Cerebellar nuclear complex (tissue), 1 donor: ENCODE data around the gene ADGRG6.

Experiments
- DNase-seq, 2 experiments: peaks; one replicate each; lab custom pipeline; 2025; lab: John Stamatoyannopoulos, UW

The ADGRG6 gene

GRCh38 chr6:142376115-142376514 is 74.3 kb downstream of the ADGRG6 start:
- DNase-seq, result no peak

DNA sequence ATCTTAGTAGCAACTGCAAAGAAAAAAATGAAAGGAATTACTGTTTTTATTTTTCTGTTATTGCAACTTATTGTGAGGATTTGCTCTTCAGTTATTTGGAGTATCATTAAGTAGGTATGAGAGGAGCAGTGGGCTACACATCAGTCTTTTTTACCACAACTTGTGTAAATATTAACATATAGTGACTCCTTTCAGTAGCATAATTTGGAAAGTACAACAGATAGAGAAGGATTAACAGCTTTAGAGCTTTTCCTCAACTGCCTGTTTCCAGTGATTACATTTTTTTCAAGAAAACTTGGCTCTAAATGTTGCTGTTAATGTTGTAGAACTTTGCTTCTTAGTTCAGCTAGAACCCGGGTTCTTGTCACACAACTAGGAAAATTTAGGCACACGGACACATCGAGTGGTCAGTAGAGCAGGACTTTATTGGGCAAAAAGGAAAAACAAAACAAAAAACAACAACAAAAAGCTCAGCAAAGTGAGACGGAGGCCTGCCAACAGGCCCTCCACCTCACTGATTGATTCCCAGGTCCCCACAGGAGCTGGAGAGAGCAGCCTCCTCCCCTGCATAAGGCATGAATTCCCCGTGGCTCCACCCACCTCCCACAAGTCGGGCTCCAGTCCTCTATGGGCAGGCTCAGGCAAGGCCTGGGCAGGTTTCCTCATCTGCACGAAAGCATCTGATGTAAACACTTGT is 75.1 kb downstream of the ADGRG6 start:
- DNase-seq, result no peak

DNA sequence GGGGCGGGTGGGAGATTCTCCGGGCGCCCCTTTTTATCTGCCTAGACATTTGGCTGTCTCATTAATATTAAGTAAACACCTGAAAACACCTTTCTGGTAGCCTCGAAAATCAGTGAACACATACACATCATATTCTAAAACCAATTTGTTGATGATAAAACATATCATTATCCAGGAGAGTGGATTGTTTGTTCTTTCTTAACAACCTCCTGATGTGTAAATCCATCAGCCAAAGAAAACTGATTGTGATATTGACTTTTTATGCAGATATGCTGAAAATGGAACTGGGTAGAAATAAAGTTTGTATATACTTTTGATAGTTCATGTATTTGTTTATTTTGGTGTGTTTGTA is 75.7 kb downstream of the ADGRG6 start:
- no peak for DNase-seq

GRCh38 chr6:142378138-142378875 is 76.5 kb downstream of the ADGRG6 start:
- DNase-seq, result no peak

DNA sequence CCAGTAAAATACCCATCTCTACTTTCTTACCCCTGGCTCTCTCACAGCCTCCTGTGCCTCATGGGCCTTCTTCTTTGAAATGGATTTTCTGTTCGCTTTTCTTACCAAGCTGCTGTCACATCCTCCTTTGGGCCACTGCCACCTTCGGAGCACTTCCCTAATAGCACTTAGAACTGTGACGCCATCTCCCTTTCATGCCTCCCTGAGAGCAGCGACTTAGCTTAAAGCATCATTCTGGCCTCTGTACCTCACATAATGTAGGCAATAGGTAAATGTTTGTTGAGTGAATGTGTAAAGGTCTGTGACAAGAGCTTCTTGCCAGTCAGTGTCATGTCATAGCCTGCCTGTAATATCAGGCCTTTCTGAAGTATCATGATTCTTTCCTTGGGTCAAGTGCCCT is 78.8 kb downstream of the ADGRG6 start:
- DNase-seq, result no peak

- no peak for DNase-seq
Observed at GRCh38 chr6:142381181-142381580, 79.4 kb downstream of the ADGRG6 start.

DNA sequence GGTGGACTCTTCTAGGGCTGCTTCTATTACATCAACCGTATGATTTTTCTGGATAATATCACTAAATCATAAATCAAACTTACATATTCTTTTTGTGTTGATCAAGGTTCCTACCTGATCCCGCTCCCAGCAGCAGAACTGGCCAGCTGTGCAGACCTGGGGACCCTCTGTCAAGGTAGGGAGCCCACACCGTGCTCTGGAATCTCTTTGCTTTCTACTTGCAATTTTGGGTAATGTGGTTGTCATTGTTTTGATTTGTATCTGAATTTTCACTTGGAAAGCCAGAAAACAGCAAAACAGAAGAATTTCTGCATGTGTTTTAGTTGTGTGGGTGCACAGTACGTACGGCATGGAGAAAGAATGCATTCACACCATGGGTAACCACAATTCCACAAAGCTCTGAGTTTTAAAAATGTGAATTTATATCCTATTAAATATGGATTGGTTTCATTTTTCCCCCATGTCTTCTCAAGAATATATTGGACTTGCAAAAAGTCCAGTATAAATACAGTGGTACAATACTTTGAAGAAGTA is 80.1 kb downstream of the ADGRG6 start:
- DNase-seq, result no peak

DNA sequence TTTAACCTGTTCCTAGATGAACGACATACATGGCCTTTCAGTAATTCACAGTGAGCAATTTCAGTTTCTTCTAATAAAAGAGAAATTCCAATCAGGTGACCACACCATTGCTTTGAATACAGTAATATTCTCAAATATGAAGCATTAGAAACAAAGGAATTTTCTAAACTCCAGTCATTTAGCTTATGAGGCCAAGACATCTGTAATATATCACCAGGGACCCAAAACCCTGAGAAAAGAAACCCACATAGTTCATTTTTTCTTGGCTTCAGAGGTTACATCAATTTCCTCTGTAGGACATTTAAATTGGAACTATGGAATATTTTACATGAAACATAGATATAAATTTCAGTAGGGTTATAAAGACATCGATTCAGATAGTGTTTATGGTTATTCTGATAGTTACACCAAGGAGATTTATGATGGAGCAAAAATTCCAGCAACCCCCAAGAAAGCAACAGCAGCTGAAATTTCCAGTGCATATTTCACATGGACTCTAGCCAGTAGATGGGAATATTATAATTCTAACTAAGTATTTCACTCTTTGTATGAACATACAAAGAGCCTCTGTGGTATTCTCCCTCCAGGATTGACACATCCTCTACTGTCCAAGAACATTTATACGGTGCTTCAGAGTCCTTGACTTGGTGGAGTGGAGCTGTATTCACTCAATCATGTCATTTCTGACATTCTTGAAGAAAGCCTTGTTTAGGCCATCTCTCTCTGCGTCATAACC is 82.9 kb downstream of the ADGRG6 start:
- DNase-seq, result no peak

DNA sequence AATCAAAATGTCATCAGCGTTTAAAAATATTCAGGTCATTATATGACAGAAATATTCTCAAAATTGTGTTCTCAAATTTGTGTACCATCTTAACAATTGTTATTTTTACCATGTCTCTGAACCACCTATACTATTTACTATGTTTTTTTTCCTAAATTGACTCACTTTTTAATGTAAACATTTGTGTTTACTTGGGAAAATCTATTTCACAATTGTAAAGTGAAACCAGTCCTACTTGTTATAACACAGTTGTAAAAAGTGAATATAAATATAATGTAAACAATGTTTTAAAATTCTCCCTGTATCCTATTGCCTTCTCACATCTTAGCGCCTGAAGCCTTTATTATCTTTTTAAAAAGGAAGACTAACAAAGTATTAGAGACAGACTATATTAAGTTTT is 83.5 kb downstream of the ADGRG6 start:
- DNase-seq, result no peak

DNA sequence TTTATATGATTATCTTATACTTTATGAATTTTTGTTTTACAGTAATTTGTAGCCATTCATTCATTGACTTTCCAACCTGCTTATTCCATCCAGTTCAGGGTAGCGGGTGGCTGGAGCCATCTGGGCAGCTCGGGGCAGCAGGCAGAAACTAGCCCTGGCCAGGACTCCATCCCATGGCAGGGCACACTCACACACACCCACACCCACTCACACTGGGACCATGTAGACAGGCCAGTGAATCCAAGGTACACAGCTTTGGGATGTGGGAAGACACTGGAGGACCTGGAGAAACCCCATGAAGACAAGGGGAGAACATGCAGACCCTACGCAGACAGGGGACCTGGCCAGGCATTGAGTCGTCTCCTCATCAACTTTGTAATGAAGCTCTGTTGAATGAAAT is 84.8 kb downstream of the ADGRG6 start:
- no peak for DNase-seq

- no peak for DNase-seq
Observed at GRCh38 chr6:142387997-142388815, 86.4 kb downstream of the ADGRG6 start.

- no peak for DNase-seq
Observed at GRCh38 chr6:142395266-142395665, 93.5 kb downstream of the ADGRG6 start.

GRCh38 chr6:142395768-142396231 is 94.0 kb downstream of the ADGRG6 start:
- no peak for DNase-seq

GRCh38 chr6:142398353-142398752 is 96.5 kb downstream of the ADGRG6 start:
- no peak for DNase-seq

DNA sequence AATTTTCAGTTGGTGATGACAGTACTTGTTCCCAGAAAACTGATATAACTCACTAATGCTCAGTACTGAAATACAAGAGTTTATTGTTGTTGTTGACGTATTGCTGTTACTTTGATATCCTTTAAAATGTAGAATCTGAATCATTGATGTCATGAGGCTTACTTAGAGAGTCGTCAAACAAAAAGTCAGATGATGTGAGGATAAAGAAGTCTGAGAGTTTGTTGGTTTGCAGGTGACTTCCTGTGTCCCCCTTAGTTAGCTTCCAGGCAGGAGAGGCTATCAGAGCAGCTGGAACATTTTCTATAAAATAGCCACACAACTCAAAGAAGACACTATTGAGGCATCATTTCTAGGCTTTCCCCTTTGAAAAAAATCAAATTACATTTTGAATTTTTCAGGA is 97.9 kb downstream of the ADGRG6 start:
- no peak for DNase-seq

DNA sequence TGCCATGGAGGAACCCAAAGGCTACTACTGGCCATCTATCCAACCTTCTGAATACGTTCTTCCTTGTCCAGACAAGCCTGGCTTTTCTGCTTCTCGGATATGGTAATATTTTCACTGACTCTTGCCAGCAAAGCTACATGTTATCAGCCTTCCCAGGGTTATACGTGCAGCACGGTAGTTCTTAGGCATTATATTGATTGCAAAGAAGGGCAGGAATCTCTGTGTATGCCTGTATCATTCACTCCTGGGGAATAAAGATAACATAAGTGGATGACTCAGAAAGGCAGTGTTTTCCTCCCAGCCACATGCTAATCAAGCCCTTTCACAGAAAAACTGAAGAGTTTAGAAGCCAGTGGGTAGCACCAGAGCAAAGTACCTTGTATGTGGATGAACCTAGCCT is 98.7 kb downstream of the ADGRG6 start:
- no peak for DNase-seq

GRCh38 chr6:142401838-142402237 is 100.0 kb downstream of the ADGRG6 start:
- DNase-seq, result no peak

DNA sequence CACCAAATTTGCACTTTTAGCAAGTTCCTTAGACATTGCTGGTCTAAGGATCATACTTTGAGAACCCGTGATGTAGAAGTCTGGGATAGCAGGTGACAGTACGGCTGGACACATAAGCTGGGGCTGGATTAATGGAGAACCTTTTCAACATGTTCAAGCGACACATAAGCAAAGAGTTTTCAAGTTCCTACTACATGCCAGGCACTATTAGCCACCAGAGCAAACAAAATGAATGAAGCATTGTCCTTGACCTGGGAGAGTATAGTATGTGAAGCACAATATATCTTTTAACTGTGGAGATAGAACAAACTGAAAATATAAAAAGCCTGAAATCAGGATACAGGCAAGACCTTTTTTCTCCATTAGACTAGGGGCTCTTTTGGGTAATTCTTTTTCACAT is 102.9 kb downstream of the ADGRG6 start:
- no peak for DNase-seq

DNA sequence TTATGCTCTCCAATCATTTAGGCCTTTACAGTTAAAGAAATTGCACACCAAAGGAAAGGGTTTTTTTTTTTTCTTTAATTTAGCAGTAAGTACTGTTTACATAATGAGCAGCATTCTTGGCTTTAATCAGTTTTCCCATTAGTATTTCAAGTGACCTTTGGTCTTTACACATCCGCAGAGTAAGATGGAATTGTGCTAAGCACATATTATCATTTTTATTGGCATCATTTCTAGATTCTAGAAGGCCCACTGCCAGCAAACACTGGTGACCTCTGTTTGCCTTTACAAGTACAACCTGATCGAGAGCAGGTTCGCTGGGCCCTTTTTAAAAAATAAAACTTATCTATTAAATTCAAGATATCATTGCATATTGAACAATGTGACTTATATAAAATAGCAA is 104.3 kb downstream of the ADGRG6 start:
- no peak for DNase-seq

DNA sequence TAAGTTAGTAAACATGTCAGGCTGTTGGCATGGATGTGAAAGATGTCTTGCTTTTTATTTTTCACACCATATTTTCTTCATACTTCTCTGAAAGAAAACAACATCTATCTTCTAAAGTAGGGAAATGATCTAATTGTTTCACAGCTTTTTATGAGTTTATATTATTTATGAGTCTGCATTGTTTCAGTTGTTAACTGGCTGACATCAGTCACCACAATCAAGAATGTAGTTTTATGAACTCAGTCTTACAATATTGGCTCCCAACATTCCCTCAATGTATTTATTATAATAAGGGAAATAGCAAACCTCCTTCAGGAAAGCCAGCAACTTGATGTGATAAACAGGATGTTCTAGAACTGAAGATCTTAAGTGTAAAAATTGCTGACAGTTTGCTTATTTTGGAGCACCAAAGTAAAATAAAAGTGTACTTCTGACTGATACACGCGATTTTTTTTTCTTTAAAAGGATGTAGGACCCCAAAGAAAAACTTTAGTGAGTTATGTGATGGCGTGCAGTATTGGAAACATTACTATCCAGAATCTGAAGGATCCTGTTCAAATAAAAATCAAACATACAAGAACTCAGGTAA is 106.0 kb downstream of the ADGRG6 start:
- DNase-seq, result no peak

GRCh38 chr6:142408409-142408808 is 106.6 kb downstream of the ADGRG6 start:
- no peak for DNase-seq

DNA sequence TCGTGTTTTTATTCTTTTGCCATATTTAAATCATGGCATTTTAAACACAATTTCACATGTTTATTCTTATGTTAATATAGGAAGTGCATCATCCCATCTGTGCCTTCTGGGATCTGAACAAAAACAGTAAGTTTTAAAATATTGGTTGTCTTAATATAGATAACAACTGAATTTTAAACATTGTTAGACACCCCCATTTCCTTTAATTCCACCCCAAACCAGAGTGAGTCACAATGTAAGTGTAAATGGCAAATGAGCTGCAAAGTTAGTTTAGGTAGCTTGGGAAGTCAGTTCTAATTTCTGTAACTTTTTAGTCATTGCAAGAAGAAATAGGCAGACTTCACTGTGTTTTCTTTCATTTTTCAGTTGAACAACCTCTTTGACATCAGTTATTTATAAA is 108.0 kb downstream of the ADGRG6 start:
- DNase-seq, result no peak
